ENCODE results near the gene TYW1B. TPM values are rescaled to one million over a fixed set of nuclear protein-coding genes. Genes with fewer than 3 reads are reported as not detected.
"Not testable (repeated sequence)": the region's sequence is repeated elsewhere in the genome, so short reads cannot be mapped to it uniquely, and the experiment has no call there.

The TYW1B gene
- total RNA-seq, 1 experiment from 2014 or later, result 5.5 TPM

DNA sequence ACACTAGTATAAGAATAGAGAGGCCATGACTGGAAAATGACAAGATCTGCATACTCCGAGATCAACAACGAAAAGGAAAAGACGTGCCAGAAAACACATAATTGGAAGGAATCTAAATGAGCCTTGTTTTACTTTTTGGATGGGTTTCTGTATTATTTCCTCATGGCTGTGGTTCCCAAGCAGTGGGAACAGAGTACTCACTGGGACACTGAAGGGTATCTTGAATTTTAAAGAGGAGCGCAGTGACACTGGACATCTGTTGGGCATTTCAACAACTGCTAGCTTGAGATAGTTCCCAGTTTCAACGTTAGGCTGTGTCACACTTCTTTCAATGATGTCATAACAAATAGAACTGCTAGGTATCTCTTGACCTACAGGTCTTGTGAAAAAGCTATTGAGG, 218.2 kb downstream of the TYW1B start:
- H3K27me3 Mint-ChIP-seq (ENCODE audit: low read depth); DNase-seq; H3K18ac ChIP-seq (ENCODE audit: insufficient read length, low read depth, low read length); H3K9me3 Mint-ChIP-seq; H3K4me2 ChIP-seq (ENCODE audit: insufficient read depth, insufficient read length, low read length); H3K27me3 ChIP-seq (ENCODE audit: insufficient read depth, low read length); H3K27ac ChIP-seq (ENCODE audit: insufficient read length, low read depth, low read length); H3K14ac ChIP-seq (ENCODE audit: insufficient read depth, low read length); H2BK5ac ChIP-seq (ENCODE audit: insufficient read length, low read length); H3K4me1 ChIP-seq (ENCODE audit: insufficient read depth, low read length); H3K9me3 ChIP-seq (ENCODE audit: control insufficient read depth, low read depth, low read length); H3K79me2 ChIP-seq (ENCODE audit: insufficient read depth, low read length); H3K4me1 Mint-ChIP-seq; H4K20me1 ChIP-seq (ENCODE audit: control insufficient read depth, insufficient read depth, insufficient read length); H3K27ac Mint-ChIP-seq; H3K79me1 ChIP-seq (ENCODE audit: insufficient read depth, low read depth, low read length, poor library complexity, severe bottlenecking); H2BK15ac ChIP-seq (ENCODE audit: low read depth, low read length); H2BK120ac ChIP-seq (ENCODE audit: low read depth, low read length, poor library complexity, severe bottlenecking); H4K8ac ChIP-seq (replicated peaks; ENCODE audit: insufficient read length, low read depth, low read length); H3T11ph ChIP-seq (ENCODE audit: low read length); H3K4me3 Mint-ChIP-seq; H3K9ac ChIP-seq (ENCODE audit: extremely low read depth, insufficient read length, low read length); H2BK20ac ChIP-seq (ENCODE audit: low read depth, low read length, poor library complexity, severe bottlenecking); H3K23me2 ChIP-seq (ENCODE audit: insufficient read length, low read depth, low read length, poor library complexity, severe bottlenecking); H2BK12ac ChIP-seq (ENCODE audit: insufficient read length, low read depth, low read length); H2AK5ac ChIP-seq (ENCODE audit: insufficient read length, low read length); H4K5ac ChIP-seq (ENCODE audit: insufficient read length, low read depth, low read length); H3K23ac ChIP-seq (ENCODE audit: insufficient read length, low read depth, low read length); H3K56ac ChIP-seq (ENCODE audit: insufficient read length, low read depth, low read length); H2AFZ ChIP-seq (ENCODE audit: low read length); H4K91ac ChIP-seq (ENCODE audit: insufficient read length, low read depth, low read length); H3K4ac ChIP-seq (ENCODE audit: low read depth, low read length): not testable (repeated sequence)
- no CpG with 5 or more reads among the region's 5 CpGs for WGBS (ENCODE audit: extremely low coverage, insufficient read length, low lambda C conversion rate)
- H3K36me3 Mint-ChIP-seq (ENCODE audit: insufficient read depth in 1 of 3, low read depth in 3 of 3), result peaks cover 5 to 14% (median 14%) of the 10 kb centered on the region in 3 experiments

DNA sequence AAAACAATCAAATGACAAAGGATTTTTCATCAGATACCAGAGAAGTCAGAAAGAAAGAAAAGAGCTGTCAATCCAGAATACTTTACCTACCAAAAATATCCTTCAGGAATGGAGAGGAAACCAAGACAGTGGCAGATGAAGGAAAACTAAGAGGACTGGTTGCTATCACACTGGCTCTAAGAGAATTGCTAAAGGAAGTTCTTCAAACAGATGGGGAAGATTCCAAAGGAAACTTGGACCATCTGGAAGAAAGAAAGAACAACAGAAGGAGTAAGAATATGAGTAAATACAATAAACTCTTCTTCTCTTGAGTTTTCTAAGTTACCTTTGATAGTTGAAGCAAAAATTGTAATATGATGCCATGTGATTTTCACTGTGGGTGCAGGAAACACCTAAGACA, 220.0 kb downstream of the TYW1B start:
- H3K27me3 Mint-ChIP-seq (ENCODE audit: low read depth); H3K4me2 ChIP-seq (ENCODE audit: insufficient read depth, insufficient read length, low read length); H2AFZ ChIP-seq (ENCODE audit: low read length); H3K27ac Mint-ChIP-seq; H3K79me2 ChIP-seq (ENCODE audit: insufficient read depth, low read length); H3K23me2 ChIP-seq (ENCODE audit: insufficient read length, low read depth, low read length, poor library complexity, severe bottlenecking); H3K4me1 ChIP-seq (ENCODE audit: insufficient read depth, low read length); H2BK12ac ChIP-seq (ENCODE audit: insufficient read length, low read depth, low read length); DNase-seq; H3K9me3 ChIP-seq (ENCODE audit: control insufficient read depth, low read depth, low read length); H4K8ac ChIP-seq (replicated peaks; ENCODE audit: insufficient read length, low read depth, low read length); H3K27me3 ChIP-seq (ENCODE audit: insufficient read depth, low read length); H3K56ac ChIP-seq (ENCODE audit: insufficient read length, low read depth, low read length); H3K23ac ChIP-seq (ENCODE audit: insufficient read length, low read depth, low read length); H3T11ph ChIP-seq (ENCODE audit: low read length); H3K4me1 Mint-ChIP-seq; H3K14ac ChIP-seq (ENCODE audit: insufficient read depth, low read length); H3K79me1 ChIP-seq (ENCODE audit: insufficient read depth, low read depth, low read length, poor library complexity, severe bottlenecking); H3K9ac ChIP-seq (ENCODE audit: extremely low read depth, insufficient read length, low read length); H2AK5ac ChIP-seq (ENCODE audit: insufficient read length, low read length); H2BK5ac ChIP-seq (ENCODE audit: insufficient read length, low read length); H3K4me3 Mint-ChIP-seq; H4K91ac ChIP-seq (ENCODE audit: insufficient read length, low read depth, low read length); H2BK20ac ChIP-seq (ENCODE audit: low read depth, low read length, poor library complexity, severe bottlenecking); H3K4ac ChIP-seq (ENCODE audit: low read depth, low read length); H4K20me1 ChIP-seq (ENCODE audit: control insufficient read depth, insufficient read depth, insufficient read length); H3K9me3 Mint-ChIP-seq; H3K18ac ChIP-seq (ENCODE audit: insufficient read length, low read depth, low read length); H3K27ac ChIP-seq (ENCODE audit: insufficient read length, low read depth, low read length); H2BK15ac ChIP-seq (ENCODE audit: low read depth, low read length); H2BK120ac ChIP-seq (ENCODE audit: low read depth, low read length, poor library complexity, severe bottlenecking); H4K5ac ChIP-seq (ENCODE audit: insufficient read length, low read depth, low read length): not testable (repeated sequence)
- peaks cover 8 to 14% (median 12%) of the 10 kb centered on the region in 3 experiments; a peak in 6 of 7 replicates for H3K36me3 Mint-ChIP-seq (ENCODE audit: insufficient read depth in 1 of 3, low read depth in 3 of 3)

Measured in H9 (cell line).